ENCODE measurements around the gene KCNE4.

- no peak for TF ChIP-seq CTCF (conservative IDR thresholded peaks at IDR 0.05 in 1 of 2, IDR thresholded peaks at IDR 0.05 in 1 of 2; ENCODE audit: low read depth in 1 of 2, low read length in 2 of 2)
- TF ChIP-seq EZH2 (IDR thresholded peaks at IDR 0.05; ENCODE audit: low read length, missing control alignments): no peak
These were observed 43.8 kb upstream of the KCNE4 start for GRCh38 chr2:223008162-223008561.

All from fibroblast of lung (primary cell).